HG02840 (cell line): ENCODE results near the gene HFM1.
"Not testable (repeated sequence)": the region's sequence is repeated elsewhere in the genome, so short reads cannot be mapped to it uniquely, and the experiment has no call there.

Experiments used
- ATAC-seq: cut with Tn5 transposase; IDR thresholded peaks from one replicate; pipeline ENCODE4 v1.9.1; 2021; ENCODE audit warnings: mild to moderate bottlenecking, moderate library complexity, moderate number of reproducible peaks; ENCODE audit not compliant: unreplicated experiment, low FRiP score

Gene HFM1, protein sequence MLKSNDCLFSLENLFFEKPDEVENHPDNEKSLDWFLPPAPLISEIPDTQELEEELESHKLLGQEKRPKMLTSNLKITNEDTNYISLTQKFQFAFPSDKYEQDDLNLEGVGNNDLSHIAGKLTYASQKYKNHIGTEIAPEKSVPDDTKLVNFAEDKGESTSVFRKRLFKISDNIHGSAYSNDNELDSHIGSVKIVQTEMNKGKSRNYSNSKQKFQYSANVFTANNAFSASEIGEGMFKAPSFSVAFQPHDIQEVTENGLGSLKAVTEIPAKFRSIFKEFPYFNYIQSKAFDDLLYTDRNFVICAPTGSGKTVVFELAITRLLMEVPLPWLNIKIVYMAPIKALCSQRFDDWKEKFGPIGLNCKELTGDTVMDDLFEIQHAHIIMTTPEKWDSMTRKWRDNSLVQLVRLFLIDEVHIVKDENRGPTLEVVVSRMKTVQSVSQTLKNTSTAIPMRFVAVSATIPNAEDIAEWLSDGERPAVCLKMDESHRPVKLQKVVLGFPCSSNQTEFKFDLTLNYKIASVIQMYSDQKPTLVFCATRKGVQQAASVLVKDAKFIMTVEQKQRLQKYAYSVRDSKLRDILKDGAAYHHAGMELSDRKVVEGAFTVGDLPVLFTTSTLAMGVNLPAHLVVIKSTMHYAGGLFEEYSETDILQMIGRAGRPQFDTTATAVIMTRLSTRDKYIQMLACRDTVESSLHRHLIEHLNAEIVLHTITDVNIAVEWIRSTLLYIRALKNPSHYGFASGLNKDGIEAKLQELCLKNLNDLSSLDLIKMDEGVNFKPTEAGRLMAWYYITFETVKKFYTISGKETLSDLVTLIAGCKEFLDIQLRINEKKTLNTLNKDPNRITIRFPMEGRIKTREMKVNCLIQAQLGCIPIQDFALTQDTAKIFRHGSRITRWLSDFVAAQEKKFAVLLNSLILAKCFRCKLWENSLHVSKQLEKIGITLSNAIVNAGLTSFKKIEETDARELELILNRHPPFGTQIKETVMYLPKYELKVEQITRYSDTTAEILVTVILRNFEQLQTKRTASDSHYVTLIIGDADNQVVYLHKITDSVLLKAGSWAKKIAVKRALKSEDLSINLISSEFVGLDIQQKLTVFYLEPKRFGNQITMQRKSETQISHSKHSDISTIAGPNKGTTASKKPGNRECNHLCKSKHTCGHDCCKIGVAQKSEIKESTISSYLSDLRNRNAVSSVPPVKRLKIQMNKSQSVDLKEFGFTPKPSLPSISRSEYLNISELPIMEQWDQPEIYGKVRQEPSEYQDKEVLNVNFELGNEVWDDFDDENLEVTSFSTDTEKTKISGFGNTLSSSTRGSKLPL (N-terminal part only)

DNA sequence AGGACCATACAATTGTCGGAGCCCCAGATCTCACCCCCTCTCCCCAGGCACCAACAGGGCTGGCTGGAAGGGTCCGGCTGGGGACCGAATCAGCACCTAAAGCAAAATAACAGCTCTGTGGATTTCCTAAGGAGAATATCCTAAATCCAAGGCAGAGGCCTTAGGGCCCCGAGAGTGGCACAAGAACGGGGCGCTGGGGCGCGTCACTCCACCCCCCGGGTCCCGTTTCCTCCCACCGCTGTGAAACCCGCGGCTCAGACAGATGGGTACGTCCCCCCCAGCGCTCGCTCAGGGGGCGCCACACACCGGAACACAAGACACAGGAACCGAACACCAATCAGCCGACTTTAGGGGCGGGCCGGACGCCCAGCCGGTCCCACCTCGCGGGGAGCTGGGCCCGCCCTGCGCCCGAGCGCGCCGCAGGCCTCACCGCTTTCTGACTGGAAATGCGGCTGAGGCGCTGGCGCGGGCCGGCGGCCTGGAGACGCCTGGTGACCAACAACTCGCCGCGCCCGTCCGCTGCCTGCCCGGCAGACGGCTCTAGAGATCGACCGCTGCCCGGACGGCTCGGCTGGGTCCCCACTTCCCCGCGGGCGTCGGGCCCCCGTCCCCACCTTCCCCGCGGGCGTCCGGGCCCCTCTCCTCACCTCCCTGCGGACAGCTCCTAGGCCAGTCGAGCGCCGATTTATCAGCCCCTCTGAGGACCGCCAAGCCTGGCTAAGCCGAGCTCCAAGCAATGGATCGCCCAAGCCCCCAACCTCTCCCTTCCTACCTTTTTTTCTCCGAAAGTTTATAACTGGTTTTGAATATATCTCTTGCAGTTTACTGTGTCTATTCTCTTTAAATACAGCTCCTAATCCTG is at the start of gene HFM1:
HFM1 (minus strand) TSS at position 687 of the 862 bp plus-strand sequence. CDS start 3,755 bp downstream, outside the sequence.
- ATAC-seq: peak; percentile 95

DNA sequence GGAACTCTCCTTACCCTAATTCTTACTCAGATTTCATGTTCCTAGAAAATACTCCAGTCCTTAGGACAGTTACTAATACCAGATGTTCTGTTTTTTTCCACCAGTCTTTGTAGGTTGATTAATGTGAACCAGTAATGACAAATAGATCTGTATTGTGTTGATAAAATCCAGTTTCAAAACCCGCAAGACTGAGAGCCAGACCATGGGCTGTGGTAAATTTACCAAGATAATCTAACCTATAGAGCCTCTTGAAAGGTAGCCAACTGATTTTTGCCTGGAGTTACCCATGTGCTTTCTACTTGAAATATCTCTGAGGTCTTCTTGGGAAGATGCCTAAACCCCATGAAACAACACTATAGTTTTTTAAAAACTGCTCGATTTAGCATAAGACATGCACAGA is 49.5 kb upstream of the HFM1 start:
- ATAC-seq: no peak

DNA sequence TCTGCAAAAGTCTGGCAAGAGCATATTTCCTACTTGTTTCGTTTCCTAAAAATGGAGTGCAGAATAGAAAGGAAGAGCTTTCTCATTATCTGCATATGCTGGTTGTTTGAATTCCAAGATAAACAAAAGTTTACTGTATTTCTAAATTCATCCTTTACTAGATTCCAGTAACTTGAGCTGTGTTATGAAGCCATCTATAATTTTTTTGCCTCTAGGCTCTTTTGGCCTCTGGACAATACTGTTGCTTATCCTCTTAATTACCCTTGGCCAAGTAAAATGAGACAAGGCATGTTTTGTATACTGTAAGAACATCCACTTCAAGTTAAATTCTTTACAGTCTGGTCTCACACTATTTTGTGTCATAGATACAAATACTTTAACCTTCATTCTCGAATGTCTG is 45.6 kb upstream of the HFM1 start:
- no peak for ATAC-seq

DNA sequence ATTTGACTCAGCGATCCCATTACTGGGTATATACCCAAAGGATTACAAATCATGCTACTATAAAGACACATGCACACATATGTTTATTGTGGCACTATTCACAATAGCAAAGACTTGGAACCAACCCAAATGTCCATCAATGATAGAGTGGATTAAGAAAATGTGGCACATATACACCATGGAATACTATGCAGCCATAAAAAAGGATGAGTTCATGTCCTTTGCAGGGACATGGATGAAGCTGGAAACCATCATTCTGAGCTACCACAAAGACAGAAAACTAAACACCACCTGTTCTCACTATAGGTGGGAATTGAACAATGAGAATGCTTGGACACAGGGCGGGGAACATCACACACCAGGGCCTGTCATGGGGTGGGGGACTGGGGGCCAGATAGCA is 43.1 kb upstream of the HFM1 start:
- ATAC-seq: not testable (repeated sequence)

DNA sequence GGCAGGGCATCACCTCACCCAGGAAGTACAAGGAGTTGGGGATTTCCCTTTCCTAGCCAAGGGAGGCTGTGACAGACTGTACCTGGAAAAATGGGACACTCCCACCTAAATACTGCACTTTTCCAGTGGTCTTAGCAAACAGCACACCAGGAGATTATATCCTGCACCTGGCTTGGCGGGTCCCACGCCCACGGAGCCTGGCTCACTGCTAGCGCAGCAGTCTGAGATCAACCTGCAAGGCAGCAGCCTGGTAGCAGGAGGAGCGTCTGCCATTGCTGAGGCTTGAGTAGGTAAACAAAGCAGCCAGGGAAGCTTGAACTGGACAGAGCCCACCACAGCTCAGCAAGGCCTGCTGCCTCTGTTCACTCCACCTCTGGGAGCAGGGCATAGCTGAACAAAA is 37.3 kb upstream of the HFM1 start:
- ATAC-seq: not testable (repeated sequence)

DNA sequence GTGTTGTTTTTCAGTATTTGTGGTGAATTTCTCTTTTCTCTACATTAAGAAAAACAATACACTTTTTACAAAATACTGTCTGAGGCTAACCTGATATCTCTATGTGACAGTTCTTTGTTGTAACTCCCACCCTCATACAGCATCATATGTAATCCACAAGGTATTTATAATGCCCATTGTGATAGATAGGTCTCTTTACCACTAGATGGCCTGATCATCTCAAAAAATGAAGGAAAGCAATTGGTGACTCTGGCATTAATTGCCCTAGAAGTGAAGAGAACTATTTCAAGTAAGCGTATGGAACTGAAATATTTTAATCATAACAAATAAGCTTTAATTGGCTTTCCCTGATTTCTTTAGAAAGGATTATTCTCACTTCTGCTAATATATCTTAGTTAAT is 36.2 kb upstream of the HFM1 start:
- no peak for ATAC-seq

DNA sequence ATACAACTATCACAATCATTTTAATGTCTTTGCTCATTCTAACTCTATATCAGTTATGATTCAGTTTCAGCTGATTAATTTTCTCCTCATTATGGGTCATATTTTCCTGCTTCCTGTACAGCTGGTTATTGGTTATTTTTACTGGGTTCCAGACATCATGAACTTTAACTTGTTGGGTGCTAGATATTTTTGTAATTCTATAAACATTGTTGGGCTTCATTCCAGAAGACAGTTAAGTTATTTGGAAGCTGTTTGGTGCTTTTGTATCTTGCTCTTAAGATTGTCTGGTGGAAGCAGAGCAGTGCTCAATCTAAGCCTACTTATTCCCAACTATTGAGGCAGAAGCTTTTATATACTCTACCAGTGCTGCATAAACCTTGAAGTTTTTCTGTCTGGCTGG is 34.4 kb upstream of the HFM1 start:
- no peak for ATAC-seq

DNA sequence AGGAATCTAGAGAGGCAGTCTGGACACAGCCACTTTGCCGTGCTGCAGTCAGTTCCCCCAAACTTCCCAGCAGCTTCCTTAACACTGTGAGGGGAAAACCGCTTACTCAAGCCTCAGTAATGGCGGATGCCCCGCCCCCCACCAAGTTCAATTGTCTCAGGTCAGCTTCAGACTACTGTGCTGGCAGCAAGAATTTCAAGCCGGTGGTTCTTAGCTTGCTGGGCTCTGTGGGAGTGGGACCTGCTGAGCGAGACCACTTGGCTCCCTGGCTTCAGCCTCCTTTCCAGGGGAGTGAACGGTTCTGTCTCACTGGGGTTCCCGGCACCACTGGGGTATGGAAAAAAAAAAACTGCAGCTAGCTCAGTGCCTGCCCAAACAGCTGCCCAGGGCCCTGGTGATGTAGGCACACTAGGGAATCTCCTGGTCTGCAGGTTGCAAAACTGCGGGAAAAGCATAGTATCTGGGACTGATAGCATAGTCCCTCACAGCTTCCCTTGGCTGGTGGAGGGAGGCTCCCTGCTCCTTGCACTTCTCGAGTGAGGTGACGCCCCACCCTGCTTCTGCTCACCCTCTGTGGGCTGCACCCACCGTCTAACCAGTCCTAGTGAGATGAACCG is 23.7 kb upstream of the HFM1 start:
- ATAC-seq: no peak

DNA sequence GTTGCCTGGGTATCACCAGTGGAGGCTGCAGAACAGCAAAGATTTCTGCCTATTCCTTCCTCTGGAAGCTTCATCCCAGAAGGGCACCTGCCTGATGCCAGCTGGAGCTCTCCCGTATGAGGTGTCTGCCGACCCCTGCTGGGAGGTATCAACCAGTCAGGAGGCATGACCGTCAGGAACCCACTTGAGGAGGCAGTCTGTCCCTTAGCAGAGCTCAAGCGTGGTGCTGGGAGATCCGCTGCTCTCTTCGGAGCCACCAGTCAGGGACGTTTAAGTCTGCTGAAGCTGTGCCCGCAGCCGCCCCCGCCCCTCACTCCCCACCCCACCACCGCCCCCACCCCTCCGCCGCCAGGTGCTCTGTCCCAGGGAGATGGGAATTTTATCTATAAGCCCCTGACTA is 23.1 kb upstream of the HFM1 start:
- no peak for ATAC-seq

DNA sequence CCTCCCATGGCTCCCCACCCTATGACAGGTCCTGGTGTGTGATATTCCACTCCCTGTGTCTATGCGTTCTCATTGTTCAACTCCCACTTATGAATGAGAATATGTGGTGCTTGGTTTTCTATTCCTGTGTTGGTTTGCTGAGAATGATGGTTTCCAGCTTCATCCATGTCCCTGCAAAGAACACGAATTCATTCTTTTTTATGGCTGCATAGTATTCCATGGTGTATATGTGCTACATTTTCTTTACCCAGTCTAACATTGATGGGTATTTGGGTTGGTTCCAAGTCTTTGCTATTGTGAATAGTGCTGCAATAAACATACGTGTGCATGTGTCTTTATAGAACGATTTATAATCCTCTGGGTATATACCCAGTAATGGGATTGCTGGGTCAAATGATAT is 17.9 kb upstream of the HFM1 start:
- not testable (repeated sequence) for ATAC-seq

DNA sequence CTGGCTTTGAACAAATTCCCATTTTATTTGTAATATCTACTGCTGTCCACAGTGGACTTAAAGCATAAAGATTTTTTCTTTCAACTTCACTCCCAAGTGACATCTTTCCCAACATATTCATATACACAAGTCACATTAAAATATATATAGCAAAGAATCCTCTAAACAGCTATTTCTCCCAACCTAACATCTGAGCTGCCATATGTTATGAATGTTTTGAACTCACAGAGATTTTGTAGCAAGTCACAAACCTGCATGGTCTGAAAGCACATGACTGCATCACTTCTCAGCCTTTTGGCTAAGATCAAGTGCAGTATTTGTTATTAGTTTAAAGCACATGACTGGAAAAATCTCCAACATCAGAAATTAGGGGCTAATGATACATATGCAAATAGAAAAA is 7.7 kb upstream of the HFM1 start:
- no peak for ATAC-seq

DNA sequence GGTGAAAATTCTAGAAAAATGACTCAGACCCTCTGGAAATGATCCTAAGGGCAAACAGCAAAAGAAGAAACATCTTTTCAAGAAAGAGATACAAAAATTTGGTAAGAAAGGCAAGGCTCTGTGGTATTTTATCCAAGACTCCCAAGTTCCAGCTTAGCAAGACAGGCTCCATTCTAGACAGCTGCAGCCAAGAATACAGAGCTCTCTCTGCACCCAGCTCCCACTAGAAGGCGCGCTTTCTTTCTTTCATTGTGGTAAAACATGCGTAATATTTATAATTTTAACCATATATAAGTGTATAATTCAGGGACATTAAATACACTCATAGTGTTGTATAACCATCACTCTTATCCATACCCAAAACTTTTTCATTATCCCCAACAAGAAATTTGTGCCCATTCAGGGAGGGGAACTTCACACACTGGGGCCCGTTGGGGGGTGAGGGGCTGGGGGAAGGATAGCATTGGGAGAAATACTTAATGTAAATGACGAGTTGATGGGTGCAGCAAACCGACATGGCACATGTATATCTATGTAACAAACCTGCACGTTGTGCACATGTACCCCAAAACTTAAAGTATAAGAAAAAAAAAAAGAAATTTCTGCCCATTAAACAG is 2.2 kb upstream of the HFM1 start:
- ATAC-seq: no peak

DNA sequence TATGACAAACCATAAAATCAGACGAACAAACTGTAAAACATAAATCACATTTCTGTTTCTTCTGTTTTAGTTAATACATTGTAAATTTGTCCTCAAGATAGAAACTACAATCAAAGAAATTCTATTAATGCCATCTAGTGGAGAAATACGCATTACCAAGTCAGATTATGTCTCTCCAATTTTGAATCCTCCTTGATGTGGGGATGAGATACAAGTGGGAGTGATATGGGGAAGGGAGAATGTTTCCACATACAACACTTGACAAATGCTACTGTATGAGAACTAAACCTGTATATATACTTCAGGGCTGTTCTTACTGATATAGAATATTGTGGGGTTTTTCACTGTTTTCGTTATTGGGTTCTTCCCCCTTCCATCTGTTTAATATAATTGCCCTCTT is 2.6 kb downstream of the HFM1 start:
- no peak for ATAC-seq

DNA sequence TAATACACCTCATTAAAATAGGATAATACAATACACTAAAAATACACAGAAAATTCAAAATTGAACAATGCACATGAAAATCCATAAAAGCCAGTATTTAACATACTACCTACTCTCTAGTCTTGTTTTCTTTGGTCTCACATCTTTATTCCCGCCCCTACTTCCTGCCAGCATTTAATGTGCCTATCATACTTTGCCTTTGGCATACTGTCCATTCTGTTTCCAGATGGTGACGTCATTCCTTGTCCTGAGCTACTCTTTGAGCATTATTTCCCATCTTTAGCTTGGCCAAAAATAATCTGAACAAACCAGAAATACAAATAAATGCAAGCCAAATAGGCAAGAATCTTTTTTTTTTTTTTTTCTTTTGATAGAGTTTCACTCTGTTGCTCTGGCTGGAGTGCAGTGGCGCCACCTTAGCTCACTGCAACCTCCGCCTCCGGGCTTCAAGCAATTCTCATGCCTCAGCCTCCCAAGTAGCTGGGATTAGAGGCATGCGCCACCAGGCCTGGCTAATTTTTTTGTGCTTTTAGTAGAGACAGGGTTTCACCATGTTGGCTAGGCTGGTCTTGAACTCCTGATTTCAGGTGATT is 4.4 kb downstream of the HFM1 start:
- ATAC-seq: no peak

DNA sequence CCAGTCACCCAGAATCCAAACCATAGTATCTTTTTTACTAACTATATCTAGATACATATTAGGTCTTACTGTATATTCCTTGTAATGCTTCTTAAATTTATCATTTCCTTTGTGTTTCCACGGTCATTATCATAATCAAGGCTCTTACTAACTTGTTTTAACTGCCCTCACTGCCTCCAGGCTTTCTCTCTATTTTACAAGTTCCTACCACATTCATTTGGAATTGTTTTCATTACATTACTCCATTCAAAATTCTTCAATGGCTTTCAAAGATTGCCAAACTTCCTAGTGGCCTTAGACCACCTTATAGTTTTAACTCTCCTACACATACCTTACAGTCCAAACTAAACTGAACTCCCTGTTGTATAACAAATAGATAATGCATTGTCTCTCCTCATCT is 6.3 kb downstream of the HFM1 start:
- ATAC-seq: no peak

DNA sequence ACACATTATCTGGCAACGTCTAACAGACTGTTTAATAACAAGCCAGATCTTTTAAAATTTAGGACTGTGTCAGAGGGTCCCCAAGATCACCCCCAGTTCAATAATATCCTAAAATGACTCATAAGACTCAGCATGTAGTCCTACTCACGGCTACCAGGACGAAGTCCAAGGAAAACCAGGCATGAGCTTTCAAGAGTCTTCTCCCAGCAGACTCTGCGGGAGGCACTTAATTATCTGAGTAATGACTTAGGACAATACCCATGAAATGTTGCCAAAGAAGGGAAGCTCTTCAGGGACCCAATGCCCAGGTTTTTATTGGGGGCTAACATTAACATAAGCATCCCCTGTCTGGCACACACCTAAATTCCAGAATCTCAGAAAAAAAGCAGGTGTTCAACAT is 7.0 kb downstream of the HFM1 start:
- no peak for ATAC-seq

DNA sequence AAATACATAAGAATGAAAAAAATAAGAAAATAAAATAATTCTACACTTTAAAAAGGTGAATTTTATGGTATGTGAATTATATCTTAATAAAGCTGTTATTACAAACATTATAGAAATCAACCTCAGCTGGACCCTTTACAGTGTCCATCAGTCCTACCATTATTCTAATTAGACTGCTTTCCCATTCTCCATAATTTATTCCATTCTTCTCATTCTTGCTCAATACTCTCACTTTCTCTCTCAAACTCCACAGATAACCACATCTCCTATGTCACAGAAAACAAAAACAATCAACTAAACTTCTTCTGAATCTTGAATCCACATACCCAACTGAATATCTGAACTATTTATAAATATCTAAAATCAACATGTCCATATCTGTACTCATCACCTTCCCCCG is 11.6 kb downstream of the HFM1 start:
- no peak for ATAC-seq

DNA sequence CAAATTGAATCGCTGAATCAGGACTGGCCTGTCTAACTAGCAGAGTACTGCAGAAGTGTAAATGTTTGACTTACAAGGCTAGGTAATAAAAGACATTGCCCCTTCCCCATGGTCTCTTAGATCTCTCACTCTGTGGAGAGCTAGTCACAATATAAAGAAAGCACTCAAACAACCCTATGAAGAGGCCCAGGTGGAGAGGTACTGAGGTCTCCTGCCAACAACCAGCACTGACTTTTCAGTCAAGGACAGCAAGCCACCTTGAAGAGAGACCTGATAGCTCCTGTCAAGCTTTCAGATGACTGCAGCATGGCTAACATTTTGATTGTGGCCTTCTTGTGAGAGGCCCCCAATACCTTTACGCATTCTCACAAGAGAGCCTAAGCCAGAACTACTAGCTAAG is 18.5 kb downstream of the HFM1 start:
- no peak for ATAC-seq

DNA sequence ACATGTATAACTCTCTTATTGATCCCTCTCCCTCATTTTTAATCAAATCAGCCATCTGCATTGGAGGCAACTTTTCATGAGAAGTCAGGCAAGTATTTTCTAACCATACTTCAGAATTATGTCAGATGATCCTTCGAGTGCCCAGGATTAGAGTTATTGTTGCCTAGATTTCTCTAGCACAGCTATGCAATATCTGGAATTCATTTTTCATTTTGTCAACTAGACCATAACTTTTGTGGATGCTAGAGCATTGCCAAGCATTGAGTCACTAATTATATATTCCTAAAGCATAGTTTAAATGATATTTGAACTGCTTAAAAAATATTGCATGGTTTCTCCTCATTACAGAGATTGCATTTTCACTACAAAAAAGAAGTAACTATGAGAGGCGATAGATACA is 21.2 kb downstream of the HFM1 start:
- ATAC-seq: no peak
